Measurements from ENCODE around the gene SCYGR7. TPM values are rescaled to one million over a fixed set of nuclear protein-coding genes. Genes with fewer than 3 reads are reported as not detected.

SCYGR7 gene
- total and polyA plus RNA-seq, 9 of the 15 experiments (the other 6 are each of a cell fraction or from before 2014, with no cell fraction given): not detected

GRCh38 chr2:227767830-227768229 is 39.7 kb downstream of the SCYGR7 start (continued):
- no peak for TF ChIP-seq ZNF407 (IDR thresholded peaks at IDR 0.05; ENCODE audit: low read depth)
- no peak for TF ChIP-seq NFXL1 (CRISPR knock-in tag; IDR thresholded peaks at IDR 0.05)
- TF ChIP-seq STAG1 (CRISPR knock-in tag; IDR thresholded peaks at IDR 0.05; ENCODE audit: borderline replicate concordance): no peak
- no peak for TF ChIP-seq XRCC4 (IDR thresholded peaks at IDR 0.05; ENCODE audit: extremely low read depth, insufficient read depth, insufficient read length)
